GM21381 (cell line): Measurements from ENCODE around the gene GALR1.

Experiments used
- ATAC-seq: cut with Tn5 transposase; IDR thresholded peaks from one replicate; pipeline ENCODE4 v1.9.1; 2021; ENCODE audit warnings: mild to moderate bottlenecking, moderate library complexity; ENCODE audit not compliant: unreplicated experiment

The GALR1 gene

GRCh38 chr18:77316641-77317040 lies 67.0 kb downstream of the GALR1 start:
- no peak for ATAC-seq

GRCh38 chr18:77320971-77321559 lies 71.4 kb downstream of the GALR1 start:
- ATAC-seq: no peak

- ATAC-seq: no peak
Measured at GRCh38 chr18:77321823-77322805, 72.5 kb downstream of the GALR1 start.

- ATAC-seq: no peak
Measured at GRCh38 chr18:77323640-77324299, 74.1 kb downstream of the GALR1 start.
